ENCODE measurements around the gene SPAG17.

DNA sequence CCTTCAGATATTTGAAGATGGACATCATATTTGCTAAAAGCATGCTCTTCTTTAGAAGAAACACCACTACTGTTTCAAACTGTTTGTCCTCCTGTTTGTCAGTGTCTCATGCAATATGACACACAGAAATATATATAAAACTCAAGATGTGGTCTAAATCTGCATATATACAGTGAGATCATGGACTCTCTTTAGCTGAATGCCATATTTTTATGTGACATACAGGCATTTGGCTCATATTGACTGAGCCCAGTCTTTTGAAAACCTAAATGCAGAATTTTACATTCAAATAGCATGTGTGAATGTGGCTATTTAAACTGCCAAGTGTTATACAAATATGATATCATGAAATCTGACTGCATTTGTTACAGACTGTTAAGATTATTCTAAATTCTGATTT is 274.0 kb downstream of the SPAG17 start:
- TF ChIP-seq CTCF (IDR thresholded peaks at IDR 0.05), result no peak
- TF ChIP-seq EP300 (IDR thresholded peaks at IDR 0.05), result no peak
- no peak for TF ChIP-seq POLR2A (IDR thresholded peaks at IDR 0.05)
